Measurements from ENCODE around the gene TRAF3IP3. TPM values are rescaled to one million over a fixed set of nuclear protein-coding genes. Genes with fewer than 3 reads are reported as not detected.

TRAF3IP3 gene
- total and polyA plus RNA-seq, 2 donors (not counting 3 experiments of a cell fraction or from before 2014, with no cell fraction given): not detected

DNA sequence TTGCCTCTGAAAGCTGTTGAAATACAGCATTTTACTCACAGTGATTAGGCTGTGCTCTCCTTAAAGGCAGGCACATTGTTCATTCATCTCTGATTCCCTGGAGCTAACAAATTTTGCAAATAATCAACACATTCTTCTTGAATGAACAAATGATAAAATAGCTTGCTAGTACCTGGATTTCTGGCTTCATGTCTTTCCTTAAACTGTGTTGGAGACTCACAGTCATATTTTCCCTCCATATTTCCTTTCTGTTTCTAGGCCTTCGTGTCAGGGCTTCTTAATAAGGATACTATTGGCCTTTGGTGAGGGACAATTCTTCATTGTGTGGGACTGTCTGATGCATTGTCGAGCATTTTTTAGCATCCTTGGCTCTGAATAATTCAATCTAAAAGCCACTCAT, 41.5 kb upstream of the TRAF3IP3 start:
- Histone ChIP-seq H3K9me1 (replicated peaks; ENCODE audit: control insufficient read depth, extremely low read depth, insufficient read depth, low read length) (no peaks in the 10 kb centered on the region), H4K20me1 (replicated peaks; ENCODE audit: control insufficient read depth, extremely low read depth, insufficient read depth, low read length) (no peaks in the 10 kb centered on the region), H3K4me3 (replicated peaks in 1 of 3; ENCODE audit: insufficient read depth in 1 of 3, low read depth in 1 of 3, low read length in 3 of 3) (no peak overlapping the region), H3K27me3 (ENCODE audit: control insufficient read depth in 2 of 2, insufficient read depth in 2 of 2, low read length in 2 of 2) (no peaks in the 10 kb centered on the region), H3K79me2 (ENCODE audit: control insufficient read depth, insufficient read depth, low read length) (no peaks in the 10 kb centered on the region), H3K36me3 (ENCODE audit: control insufficient read depth in 2 of 2, extremely low read depth in 1 of 2, insufficient read depth in 2 of 2, low read length in 2 of 2) (no peaks in the 10 kb centered on the region), H3K4me1 (ENCODE audit: control insufficient read depth, extremely low read depth, insufficient read depth, low read length) (no peaks in the 10 kb centered on the region), H3K4me2 (ENCODE audit: insufficient read depth, low read length) (no peak overlapping the region), H2AFZ (ENCODE audit: low read depth, low read length) (no peak overlapping the region), H3K27ac (ENCODE audit: insufficient read depth, low read depth, low read length) (no peak overlapping the region), H3K9me3 (replicated peaks; ENCODE audit: control insufficient read depth, insufficient read depth, low read length) (no peaks in the 10 kb centered on the region), H3K9ac (replicated peaks; ENCODE audit: extremely low read depth, insufficient read depth, low read length) (no peak overlapping the region)
- TF ChIP-seq JUN (IDR thresholded peaks at IDR 0.05; ENCODE audit: borderline replicate concordance, insufficient read depth, insufficient read length, low read depth): no peak
- TF ChIP-seq MYC (IDR thresholded peaks at IDR 0.05; ENCODE audit: low read depth, low read length): no peak
- no peak for TF ChIP-seq POLR2A (IDR thresholded peaks at IDR 0.05; ENCODE audit: low read depth, low read length)
- TF ChIP-seq FOS (IDR thresholded peaks at IDR 0.05; ENCODE audit: borderline replicate concordance, insufficient read depth, low read length): no peak
- no peak for TF ChIP-seq EZH2 (IDR thresholded peaks at IDR 0.05; ENCODE audit: borderline replicate concordance, low read depth, low read length, severe bottlenecking)
- TF ChIP-seq, protein P1, sequence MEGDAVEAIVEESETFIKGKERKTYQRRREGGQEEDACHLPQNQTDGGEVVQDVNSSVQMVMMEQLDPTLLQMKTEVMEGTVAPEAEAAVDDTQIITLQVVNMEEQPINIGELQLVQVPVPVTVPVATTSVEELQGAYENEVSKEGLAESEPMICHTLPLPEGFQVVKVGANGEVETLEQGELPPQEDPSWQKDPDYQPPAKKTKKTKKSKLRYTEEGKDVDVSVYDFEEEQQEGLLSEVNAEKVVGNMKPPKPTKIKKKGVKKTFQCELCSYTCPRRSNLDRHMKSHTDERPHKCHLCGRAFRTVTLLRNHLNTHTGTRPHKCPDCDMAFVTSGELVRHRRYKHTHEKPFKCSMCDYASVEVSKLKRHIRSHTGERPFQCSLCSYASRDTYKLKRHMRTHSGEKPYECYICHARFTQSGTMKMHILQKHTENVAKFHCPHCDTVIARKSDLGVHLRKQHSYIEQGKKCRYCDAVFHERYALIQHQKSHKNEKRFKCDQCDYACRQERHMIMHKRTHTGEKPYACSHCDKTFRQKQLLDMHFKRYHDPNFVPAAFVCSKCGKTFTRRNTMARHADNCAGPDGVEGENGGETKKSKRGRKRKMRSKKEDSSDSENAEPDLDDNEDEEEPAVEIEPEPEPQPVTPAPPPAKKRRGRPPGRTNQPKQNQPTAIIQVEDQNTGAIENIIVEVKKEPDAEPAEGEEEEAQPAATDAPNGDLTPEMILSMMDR (IDR thresholded peaks at IDR 0.05; ENCODE audit: extremely low read depth in 1 of 2, insufficient read depth in 1 of 2, low read depth in 1 of 2, low read length in 2 of 2): no peak
- TF ChIP-seq, protein P2, sequence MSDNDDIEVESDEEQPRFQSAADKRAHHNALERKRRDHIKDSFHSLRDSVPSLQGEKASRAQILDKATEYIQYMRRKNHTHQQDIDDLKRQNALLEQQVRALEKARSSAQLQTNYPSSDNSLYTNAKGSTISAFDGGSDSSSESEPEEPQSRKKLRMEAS (IDR thresholded peaks at IDR 0.05; ENCODE audit: insufficient read depth, insufficient read length): no peak
- no peak for TF ChIP-seq POLR2AphosphoS5 (IDR thresholded peaks at IDR 0.05; ENCODE audit: insufficient read depth, low read depth, low read length)
- TF ChIP-seq GATA2 (IDR thresholded peaks at IDR 0.05; ENCODE audit: insufficient read depth, insufficient read length, low read depth, low read length): no peak
- BruUV-seq (replicated peaks): no TSS peak
- POLR2A ChIA-PET: no interaction called here
- DNase-seq (ENCODE audit: low read depth, low spot score) (no peak), FAIRE-seq (no peak)
- dilution Hi-C loops (cut with MboI; ENCODE audit: extremely low pct_ligation_motif_present, low sequenced_read_pairs) (no loop called here), intact Hi-C loops (cut with micrococcal nuclease) (no loop called here)
- CTCF ChIA-PET: interaction anchor here (0.9 kb wide), 1 partner anchor 30 kb away, joined by 3 read pairs; no protein-coding TSS in a partner anchor
